ENCODE data around the gene MFAP3. TPM values are rescaled to one million over a fixed set of nuclear protein-coding genes. Genes with fewer than 3 reads are reported as not detected.

The MFAP3 gene
- total and polyA plus RNA-seq, 2 of the 13 experiments (the other 11 are each of a cell fraction or from before 2014, with no cell fraction given), result 12.1 to 28.3 TPM

GRCh38 chr5:154002511-154003020 is 36.2 kb upstream of the MFAP3 start:
- intact Hi-C loops (cut with micrococcal nuclease; ENCODE audit: unreplicated experiment), result no loop called here
- CTCF ChIA-PET (ENCODE audit: low intra/inter-chr PET ratio, low total read pairs), result no interaction called here
- H3K4me2 ChIP-seq (ENCODE audit: low read depth, low read length), result no peak overlapping the region

More at GRCh38 chr5:154002511-154003020, 36.2 kb upstream of the MFAP3 start:
- Histone ChIP-seq H3K27ac (ENCODE audit: extremely low read length, insufficient read depth, low read length) (no peak overlapping the region), H3K27me3 (ENCODE audit: control insufficient read depth in 1 of 2, insufficient read depth in 2 of 2, low read length in 2 of 2) (no peaks in the 10 kb centered on the region), H3K36me3 (replicated peaks in 1 of 2; ENCODE audit: control insufficient read depth in 1 of 2, insufficient read depth in 2 of 2, low read length in 2 of 2) (no peaks in the 10 kb centered on the region), H4K20me1 (ENCODE audit: insufficient read depth, low read length) (no peaks in the 10 kb centered on the region), H3K9ac (ENCODE audit: insufficient read depth, low read depth, low read length) (no peak overlapping the region), H2AFZ (ENCODE audit: low read length) (no peak overlapping the region), H3K4me3 (replicated peaks in 1 of 3; ENCODE audit: insufficient read depth in 1 of 3, low read depth in 2 of 3, low read length in 3 of 3) (no peak overlapping the region), H3K79me2 (ENCODE audit: insufficient read depth, low read length) (no peaks in the 10 kb centered on the region), H3K4me1 (ENCODE audit: insufficient read depth, low read length) (no peaks in the 10 kb centered on the region), H3K9me3 (ENCODE audit: low read length) (no peaks in the 10 kb centered on the region)
- TF ChIP-seq SAP130 (CRISPR knock-in tag; IDR thresholded peaks at IDR 0.05; ENCODE audit: low read depth), result no peak
- TF ChIP-seq SKIL (CRISPR knock-in tag; IDR thresholded peaks at IDR 0.05; ENCODE audit: borderline replicate concordance), result no peak
- TF ChIP-seq MLLT10 (CRISPR knock-in tag; IDR thresholded peaks at IDR 0.05), result no peak
- TF ChIP-seq ZNF280B (CRISPR knock-in tag; IDR thresholded peaks at IDR 0.05; ENCODE audit: borderline replicate concordance), result no peak
- TF ChIP-seq ZMYM2 (CRISPR knock-in tag; IDR thresholded peaks at IDR 0.05), result no peak
- no peak for TF ChIP-seq BATF2 (CRISPR knock-in tag; IDR thresholded peaks at IDR 0.05)
- no peak for TF ChIP-seq ZNF160 (CRISPR knock-in tag; IDR thresholded peaks at IDR 0.05)
- TF ChIP-seq ATF6 (CRISPR knock-in tag; conservative IDR thresholded peaks at IDR 0.05), result no peak
- TF ChIP-seq MXD4 (CRISPR knock-in tag; IDR thresholded peaks at IDR 0.05), result no peak
- TF ChIP-seq ZNF33A (CRISPR knock-in tag; IDR thresholded peaks at IDR 0.05; ENCODE audit: borderline replicate concordance), result no peak
- TF ChIP-seq PHF20 (CRISPR knock-in tag; IDR thresholded peaks at IDR 0.05), result no peak
- TF ChIP-seq TAF15 (IDR thresholded peaks at IDR 0.05; ENCODE audit: low read depth, low read length, poor library complexity, severe bottlenecking), result no peak
- TF ChIP-seq ZBTB8A (CRISPR knock-in tag; IDR thresholded peaks at IDR 0.05; ENCODE audit: borderline replicate concordance, low read depth), result no peak
- no peak for TF ChIP-seq HDAC6 (IDR thresholded peaks at IDR 0.05; ENCODE audit: low read depth, low read length)
- TF ChIP-seq ZNF607 (CRISPR knock-in tag; IDR thresholded peaks at IDR 0.05; ENCODE audit: borderline replicate concordance), result no peak
- no peak for TF ChIP-seq ZNF619 (CRISPR knock-in tag; IDR thresholded peaks at IDR 0.05)
- TF ChIP-seq ZNF780A (CRISPR knock-in tag; IDR thresholded peaks at IDR 0.05), result no peak
- no peak for TF ChIP-seq ZKSCAN1 (IDR thresholded peaks at IDR 0.05; ENCODE audit: low read length)
- BruUV-seq (replicated peaks), result no TSS peak
- POLR2A ChIA-PET, result no interaction called here
- in situ Hi-C loops (cut with HindIII; ENCODE audit: extremely low pct_ligation_motif_present, low pct_unique_long_range_greater_than_20kb), result no loop called here
- DNase-seq (ENCODE audit: low spot score), result no peak
- ATAC-seq, result no peak
- 87% methylated on average over 7 of the region's 7 CpGs for WGBS (ENCODE audit: low lambda C conversion rate)
- no peak for FAIRE-seq
